Raji (cell line): ENCODE data around the gene C13orf42.

Experiments
- POLR2A ChIP-seq: IDR thresholded peaks from 2 replicates; pipeline ENCODE4 v1.6.1; 2011; ENCODE audit warnings: low read depth, low read length, control low read depth; ENCODE audit not compliant: insufficient read depth

C13orf42 gene

DNA sequence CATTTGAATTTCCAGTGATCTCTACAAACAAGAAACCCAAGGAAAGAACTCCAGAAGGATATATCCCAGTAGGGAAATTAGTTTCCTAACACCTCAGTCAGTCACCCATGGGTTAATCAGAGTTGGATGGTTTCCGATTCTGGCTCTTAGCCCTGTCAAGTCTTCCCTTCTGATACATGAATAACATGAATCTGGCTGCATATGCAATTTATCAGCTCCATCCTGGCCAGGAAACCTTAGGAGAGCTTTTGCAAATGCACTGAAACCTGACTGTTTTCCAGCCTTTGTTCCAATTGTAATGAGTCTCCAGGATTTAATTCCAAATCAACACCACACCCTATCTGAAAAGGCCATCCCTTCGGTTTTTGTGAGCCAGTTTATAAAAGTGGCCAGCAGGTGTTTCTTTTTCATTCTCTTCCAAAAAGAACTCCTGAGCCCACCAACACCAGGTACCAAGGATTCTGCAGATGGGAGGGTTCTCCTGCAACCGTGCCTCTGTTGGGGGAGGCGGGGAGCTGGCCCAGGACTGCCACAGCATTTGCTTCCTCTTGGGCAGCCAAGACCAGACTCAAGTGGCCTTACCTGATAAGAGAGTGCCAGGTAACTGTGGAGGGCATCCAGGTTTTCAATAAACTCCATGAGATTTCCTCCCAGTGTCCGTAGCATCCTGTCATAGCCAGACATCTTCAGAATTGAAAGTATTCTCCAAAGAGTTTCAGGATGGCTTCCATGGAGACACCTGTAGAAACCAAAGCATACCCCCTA, 77.5 kb downstream of the C13orf42 start:
- TF ChIP-seq POLR2A = no peak

DNA sequence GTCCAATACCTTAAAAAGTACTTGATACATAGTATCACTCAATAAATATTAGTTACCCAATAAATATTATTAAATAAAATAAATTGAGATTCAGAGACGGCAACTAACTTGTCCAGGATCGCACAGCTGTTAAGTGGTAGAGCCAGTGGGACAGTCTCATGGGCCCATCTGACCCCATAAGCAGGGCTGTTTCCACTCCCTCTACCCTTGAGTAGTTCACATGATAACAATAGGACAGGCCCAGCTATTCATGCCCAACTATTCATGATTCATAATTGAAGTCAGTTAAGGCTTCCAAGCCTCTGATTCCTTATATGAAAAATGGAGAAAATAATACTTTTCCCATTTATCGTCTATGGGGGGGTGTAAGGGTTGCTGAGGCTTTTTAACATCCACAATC, 78.2 kb downstream of the C13orf42 start:
- TF ChIP-seq POLR2A = no peak
